K562 (cell line): ENCODE results near the gene PRPSAP1. TPM values are rescaled to one million over a fixed set of nuclear protein-coding genes. Genes with fewer than 3 reads are reported as not detected.

ENCODE experiments used
- ATF3 ChIP-seq, 2 experiments: fragments of 450-650 bp in 1 of 2; sonication (generic) in 1 of 2; formaldehyde crosslinking in 1 of 2; IDR thresholded peaks in 1 of 2; conservative IDR thresholded peaks in 1 of 2; 2 replicates each; pipeline versions ENCODE4 v1.6.1 to v1.8.1; 2016 to 2023; ENCODE audit warnings: mild to moderate bottlenecking in 2 of 2, moderate library complexity in 2 of 2, inconsistent platforms in 1 of 2, missing genetic modification reagents in 1 of 2
- BHLHE40 ChIP-seq: IDR thresholded peaks from 2 replicates; pipeline ENCODE4 v1.6.1; 2011; ENCODE audit warnings: low read length, improper control_type of control experiment
- DDX20 ChIP-seq: fragments of 450-650 bp; IDR thresholded peaks from 2 replicates; pipeline ENCODE4 v1.6.1; 2016; ENCODE audit warnings: missing genetic modification characterization, low read depth, mild to moderate bottlenecking, missing compliant biosample characterization, moderate library complexity
- EP400 ChIP-seq: fragments of 450-650 bp; IDR thresholded peaks from 2 replicates; pipeline ENCODE4 v1.6.1; 2017; ENCODE audit warnings: antibody characterized with exemption, mild to moderate bottlenecking, moderate library complexity
- GATAD2B ChIP-seq: fragments of 450-650 bp; IDR thresholded peaks from 2 replicates; pipeline ENCODE4 v1.6.1; 2017; ENCODE audit warnings: mild to moderate bottlenecking, borderline replicate concordance
- HINFP ChIP-seq: fragments of 450-650 bp; conservative IDR thresholded peaks from 2 replicates; pipeline ENCODE4 v1.6.1; 2016; ENCODE audit warnings: missing genetic modification characterization, low read depth, mild to moderate bottlenecking, control low read depth, missing compliant biosample characterization
- KAT7 ChIP-seq: sonication (generic); formaldehyde crosslinking; IDR thresholded peaks from 2 replicates; pipeline ENCODE4 v1.8.0; 2022; ENCODE audit warnings: missing genetic modification reagents, mild to moderate bottlenecking, borderline replicate concordance
- KDM4B ChIP-seq, 2 experiments: fragments of 450-650 bp in 1 of 2; sonication (generic) in 1 of 2; IDR thresholded peaks; 2 replicates each; pipeline ENCODE4 v1.6.1; 2016 to 2017; ENCODE audit warnings: borderline replicate concordance in 2 of 2, antibody characterized with exemption in 1 of 2, low read depth in 1 of 2, mild to moderate bottlenecking in 1 of 2
- LARP7 ChIP-seq: fragments of 450-650 bp; IDR thresholded peaks from 2 replicates; pipeline ENCODE4 v1.6.1; 2016
- MCM7 ChIP-seq, 2 experiments: fragments of 450-650 bp; IDR thresholded peaks; 2 replicates each; pipeline ENCODE4 v1.6.1; 2016 to 2018
- RAD51 ChIP-seq: fragments of 450-650 bp; IDR thresholded peaks from 2 replicates; pipeline ENCODE4 v1.7.1; 2016; ENCODE audit warnings: low read depth, mild to moderate bottlenecking, borderline replicate concordance
- RCOR1 ChIP-seq, 2 experiments: IDR thresholded peaks; 2 replicates each; pipeline ENCODE4 v1.6.1; 2012; ENCODE audit warnings: low read depth in 2 of 2, low read length in 2 of 2, borderline replicate concordance in 1 of 2, improper control_type of control experiment in 1 of 2
- SAP30 ChIP-seq: fragments of 200-600 bp; sonication (generic); IDR thresholded peaks from 2 replicates; pipeline ENCODE4 v1.6.1; 2012; ENCODE audit warnings: borderline replicate concordance, low read depth, mild to moderate bottlenecking, moderate library complexity, low read length, control low read depth, inconsistent platforms; ENCODE audit not compliant: insufficient read depth, poor library complexity, severe bottlenecking
- TCFL5 ChIP-seq: fragments of 250-450 bp; sonication (Bioruptor Pico); conservative IDR thresholded peaks from 2 replicates; pipeline ENCODE4 v1.6.1; 2021; ENCODE audit warnings: mild to moderate bottlenecking, moderate library complexity, matching md5 sums
- ZNF133 ChIP-seq: fragments of 250-450 bp; sonication (Bioruptor Pico); IDR thresholded peaks from 2 replicates; pipeline ENCODE4 v1.4.0; 2020; ENCODE audit warnings: mild to moderate bottlenecking
- polyA plus RNA-seq, 8 experiments: library from polyadenylated mRNA; depleted of rRNA in 4 of 8; stranded (reverse) in 5 of 8; unstranded in 3 of 8; fragments of >200 nt; fragmentation: Nextera tagmentation in 2 of 8; fragmentation: Illumina TruSeq in 1 of 8; extraction: Ambion mirVana in 2 of 8; extraction: Trizol in 1 of 8; gene quantifications; 2 replicates each; pipeline versions ENCODE4 v1.2.1 to v1.2.3, GENCODE V29; 2011 to 2014; ENCODE audit warnings: inconsistent platforms in 1 of 8, missing spikeins in 1 of 8
- total RNA-seq, 7 experiments: library from RNA; depleted of rRNA in 6 of 7; stranded (reverse); fragments of >200 nt in 6 of 7; fragmentation: Illumina TruSeq in 2 of 7; extraction: Trizol in 2 of 7; gene quantifications; 2 replicates each; pipeline versions ENCODE4 v1.2.1 to v1.2.3, GENCODE V29; 2011 to 2021; ENCODE audit warnings: low replicate concordance in 1 of 7
- TF ChIP-seq, protein P1 (sequence below): fragments of 150-350 bp; IDR thresholded peaks from 2 replicates; pipeline ENCODE4 v1.6.1; 2014; ENCODE audit warnings: low read depth, mild to moderate bottlenecking, low read length, borderline replicate concordance
- TF ChIP-seq, protein P2 (sequence below): fragments of 450-650 bp; IDR thresholded peaks from 2 replicates; pipeline ENCODE4 v1.7.1; 2018; ENCODE audit warnings: mild to moderate bottlenecking, low read depth; ENCODE audit not compliant: partially characterized antibody

The PRPSAP1 gene
- total and polyA plus RNA-seq, 9 of the 15 experiments (the other 6 are each of a cell fraction or from before 2014, with no cell fraction given), result 21.9 to 77.1 (median 40.8) TPM

DNA sequence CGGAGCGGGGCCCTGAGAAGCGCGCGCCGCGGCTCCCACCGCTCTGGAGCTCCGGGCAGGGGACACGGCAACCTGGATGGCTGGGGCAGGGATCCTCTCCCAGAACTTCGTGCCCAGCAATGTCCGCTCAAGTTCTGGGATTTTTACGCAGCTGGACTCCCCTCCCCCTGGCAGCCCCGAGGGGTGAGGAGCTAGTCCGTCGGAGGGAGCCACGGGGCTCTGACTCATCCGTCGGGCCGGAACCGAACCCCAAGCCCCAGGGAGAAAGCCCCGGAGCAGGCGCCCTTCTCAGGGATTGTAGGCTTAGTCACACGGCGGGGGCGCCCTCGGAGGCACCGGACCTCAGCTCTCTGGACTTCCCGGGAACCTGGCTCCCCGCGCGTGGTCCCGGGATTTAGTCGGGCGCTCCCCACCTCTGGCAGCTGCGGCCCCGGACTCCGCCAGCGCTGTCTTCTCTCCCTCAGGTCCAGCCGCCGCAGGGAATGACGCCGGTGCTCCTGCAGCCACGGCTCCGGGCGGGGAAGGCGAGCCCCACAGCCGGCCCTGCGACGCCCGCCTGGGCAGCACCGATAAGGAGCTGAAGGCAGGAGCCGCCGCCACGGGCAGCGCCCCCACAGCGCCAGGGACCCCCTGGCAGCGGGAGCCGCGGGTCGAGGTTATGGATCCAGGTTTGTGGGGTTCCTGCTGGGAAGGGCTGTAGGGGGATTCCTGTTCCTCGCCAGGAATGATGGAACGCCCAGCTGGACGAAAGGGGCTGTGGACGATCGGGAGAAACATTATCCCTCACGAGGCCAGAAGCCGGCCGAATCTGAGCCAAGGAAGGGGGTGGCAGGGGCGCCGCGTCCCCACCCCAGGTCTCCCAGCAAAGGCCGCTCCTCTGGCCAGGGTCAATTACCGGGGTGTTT is 31.5 kb upstream of the PRPSAP1 start (continued):
- TF ChIP-seq KDM4B (IDR thresholded peaks at IDR 0.05; ENCODE audit: borderline replicate concordance in 2 of 2, low read depth in 1 of 2) (no peak), GATAD2B (peak; percentile 68; the same call in 1 of the 2 replicates), BHLHE40 (no peak), ZNF133 (no peak), TCFL5 (CRISPR knock-in tag) (no peak), SAP30 (no peak), LARP7 (no peak), KAT7 (CRISPR knock-in tag) (no peak), DDX20 (tag) (no peak), RCOR1 (IDR thresholded peaks at IDR 0.05; ENCODE audit: borderline replicate concordance in 1 of 2, low read depth in 2 of 2, low read length in 2 of 2) (no peak; a peak in 1 of 4 replicates), RAD51 (no peak), EP400 (no peak), ATF3 (IDR thresholded peaks at IDR 0.05) (peak; percentile 83), ATF3 (CRISPR knock-in tag; conservative IDR thresholded peaks at IDR 0.05) (no peak; the same call in 1 of the 2 replicates), MCM7 (IDR thresholded peaks at IDR 0.05) (no peak), HINFP (tag) (no peak)
- TF ChIP-seq, protein P1, sequence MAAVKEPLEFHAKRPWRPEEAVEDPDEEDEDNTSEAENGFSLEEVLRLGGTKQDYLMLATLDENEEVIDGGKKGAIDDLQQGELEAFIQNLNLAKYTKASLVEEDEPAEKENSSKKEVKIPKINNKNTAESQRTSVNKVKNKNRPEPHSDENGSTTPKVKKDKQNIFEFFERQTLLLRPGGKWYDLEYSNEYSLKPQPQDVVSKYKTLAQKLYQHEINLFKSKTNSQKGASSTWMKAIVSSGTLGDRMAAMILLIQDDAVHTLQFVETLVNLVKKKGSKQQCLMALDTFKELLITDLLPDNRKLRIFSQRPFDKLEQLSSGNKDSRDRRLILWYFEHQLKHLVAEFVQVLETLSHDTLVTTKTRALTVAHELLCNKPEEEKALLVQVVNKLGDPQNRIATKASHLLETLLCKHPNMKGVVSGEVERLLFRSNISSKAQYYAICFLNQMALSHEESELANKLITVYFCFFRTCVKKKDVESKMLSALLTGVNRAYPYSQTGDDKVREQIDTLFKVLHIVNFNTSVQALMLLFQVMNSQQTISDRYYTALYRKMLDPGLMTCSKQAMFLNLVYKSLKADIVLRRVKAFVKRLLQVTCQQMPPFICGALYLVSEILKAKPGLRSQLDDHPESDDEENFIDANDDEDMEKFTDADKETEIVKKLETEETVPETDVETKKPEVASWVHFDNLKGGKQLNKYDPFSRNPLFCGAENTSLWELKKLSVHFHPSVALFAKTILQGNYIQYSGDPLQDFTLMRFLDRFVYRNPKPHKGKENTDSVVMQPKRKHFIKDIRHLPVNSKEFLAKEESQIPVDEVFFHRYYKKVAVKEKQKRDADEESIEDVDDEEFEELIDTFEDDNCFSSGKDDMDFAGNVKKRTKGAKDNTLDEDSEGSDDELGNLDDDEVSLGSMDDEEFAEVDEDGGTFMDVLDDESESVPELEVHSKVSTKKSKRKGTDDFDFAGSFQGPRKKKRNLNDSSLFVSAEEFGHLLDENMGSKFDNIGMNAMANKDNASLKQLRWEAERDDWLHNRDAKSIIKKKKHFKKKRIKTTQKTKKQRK, result no peak
- TF ChIP-seq, protein P2, sequence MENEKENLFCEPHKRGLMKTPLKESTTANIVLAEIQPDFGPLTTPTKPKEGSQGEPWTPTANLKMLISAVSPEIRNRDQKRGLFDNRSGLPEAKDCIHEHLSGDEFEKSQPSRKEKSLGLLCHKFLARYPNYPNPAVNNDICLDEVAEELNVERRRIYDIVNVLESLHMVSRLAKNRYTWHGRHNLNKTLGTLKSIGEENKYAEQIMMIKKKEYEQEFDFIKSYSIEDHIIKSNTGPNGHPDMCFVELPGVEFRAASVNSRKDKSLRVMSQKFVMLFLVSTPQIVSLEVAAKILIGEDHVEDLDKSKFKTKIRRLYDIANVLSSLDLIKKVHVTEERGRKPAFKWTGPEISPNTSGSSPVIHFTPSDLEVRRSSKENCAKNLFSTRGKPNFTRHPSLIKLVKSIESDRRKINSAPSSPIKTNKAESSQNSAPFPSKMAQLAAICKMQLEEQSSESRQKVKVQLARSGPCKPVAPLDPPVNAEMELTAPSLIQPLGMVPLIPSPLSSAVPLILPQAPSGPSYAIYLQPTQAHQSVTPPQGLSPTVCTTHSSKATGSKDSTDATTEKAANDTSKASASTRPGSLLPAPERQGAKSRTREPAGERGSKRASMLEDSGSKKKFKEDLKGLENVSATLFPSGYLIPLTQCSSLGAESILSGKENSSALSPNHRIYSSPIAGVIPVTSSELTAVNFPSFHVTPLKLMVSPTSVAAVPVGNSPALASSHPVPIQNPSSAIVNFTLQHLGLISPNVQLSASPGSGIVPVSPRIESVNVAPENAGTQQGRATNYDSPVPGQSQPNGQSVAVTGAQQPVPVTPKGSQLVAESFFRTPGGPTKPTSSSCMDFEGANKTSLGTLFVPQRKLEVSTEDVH, result no peak
